Neural crest cell (in vitro differentiated cells): ENCODE results near the gene NUAK1. TPM values are rescaled to one million over a fixed set of nuclear protein-coding genes. Genes with fewer than 3 reads are reported as not detected.

Source experiments
- DNase-seq: peaks from one replicate; pipeline ENCODE4 v3.0.0; 2021; ENCODE audit warnings: low read depth, mixed read lengths, low spot score
- H3K27ac Mint-ChIP-seq: one replicate; pipeline ENCODE4 v1.8.0; 2021; ENCODE audit warnings: mild to moderate bottlenecking, mixed read lengths; ENCODE audit not compliant: unreplicated experiment
- H3K27me3 Mint-ChIP-seq: 2 replicates; pipeline ENCODE4 v1.8.0; 2021; ENCODE audit warnings: low read depth, mild to moderate bottlenecking, mixed read lengths
- H3K36me3 Mint-ChIP-seq: 2 replicates; pipeline ENCODE4 v1.8.0; 2021; ENCODE audit warnings: low read depth, mild to moderate bottlenecking, mixed read lengths
- H3K4me1 Mint-ChIP-seq: 2 replicates; pipeline ENCODE4 v1.8.0; 2021; ENCODE audit warnings: mixed read lengths
- H3K4me3 Mint-ChIP-seq: one replicate; pipeline ENCODE4 v1.8.0; 2021; ENCODE audit warnings: mild to moderate bottlenecking, mixed read lengths
- H3K9me3 Mint-ChIP-seq: 2 replicates; pipeline ENCODE4 v1.8.0; 2021; ENCODE audit warnings: mixed read lengths
- CTCF ChIP-seq: fragments of 200-600 bp; sonication (generic); conservative IDR thresholded peaks from 2 replicates; pipeline ENCODE4 v1.5.0; 2021; ENCODE audit warnings: antibody characterized with exemption, mild to moderate bottlenecking
- total RNA-seq: library from RNA; stranded (reverse); gene quantifications from 2 replicates; pipeline ENCODE4 v1.2.1, GENCODE V29; 2021

Gene NUAK1
- total RNA-seq, 1 donor from 2014 or later = 35.6 TPM

- peak overlapping the region; percentile 29 for H3K27ac Mint-ChIP-seq
- no peaks in the 10 kb centered on the region for H3K36me3 Mint-ChIP-seq
- H3K9me3 Mint-ChIP-seq = no peaks in the 10 kb centered on the region
- H3K27me3 Mint-ChIP-seq = peaks cover 16% of the 10 kb centered on the region
- no peak for DNase-seq
- H3K4me3 Mint-ChIP-seq = no peak overlapping the region
- peaks cover 85% of the 10 kb centered on the region for H3K4me1 Mint-ChIP-seq
- no peak for TF ChIP-seq CTCF
Measured at GRCh38 chr12:106112145-106112821, 26.5 kb downstream of the NUAK1 start.

- TF ChIP-seq CTCF = no peak
- H3K4me1 Mint-ChIP-seq = peaks cover 85% of the 10 kb centered on the region
- DNase-seq = no peak
- no peak overlapping the region for H3K27ac Mint-ChIP-seq
- no peaks in the 10 kb centered on the region for H3K36me3 Mint-ChIP-seq
- H3K9me3 Mint-ChIP-seq = no peaks in the 10 kb centered on the region
- no peak overlapping the region for H3K4me3 Mint-ChIP-seq
- peaks cover 16% of the 10 kb centered on the region for H3K27me3 Mint-ChIP-seq
Measured at GRCh38 chr12:106110626-106111300, 28.0 kb downstream of the NUAK1 start.

GRCh38 chr12:106109168-106109910, 29.4 kb downstream of the NUAK1 start:
- Mint-ChIP-seq H3K27ac (no peak overlapping the region), H3K36me3 (peaks cover 3% of the 10 kb centered on the region), H3K4me3 (peak overlapping the region; percentile 81), H3K4me1 (peaks cover 77% of the 10 kb centered on the region), H3K9me3 (no peaks in the 10 kb centered on the region), H3K27me3 (peaks cover 15% of the 10 kb centered on the region)
- TF ChIP-seq CTCF = no peak
- no peak for DNase-seq

- TF ChIP-seq CTCF = no peak
- H3K27me3 Mint-ChIP-seq = peaks cover 16% of the 10 kb centered on the region
- H3K9me3 Mint-ChIP-seq = no peaks in the 10 kb centered on the region
- peaks cover 9% of the 10 kb centered on the region for H3K36me3 Mint-ChIP-seq
- peaks cover 69% of the 10 kb centered on the region for H3K4me1 Mint-ChIP-seq
- H3K27ac Mint-ChIP-seq = no peak overlapping the region
- peak overlapping the region; percentile 81 for H3K4me3 Mint-ChIP-seq
- DNase-seq = peak; percentile 33
Measured at GRCh38 chr12:106108185-106108835, 30.4 kb downstream of the NUAK1 start.

GRCh38 chr12:106107566-106107965, 31.2 kb downstream of the NUAK1 start:
- Mint-ChIP-seq H3K36me3 (peaks cover 17% of the 10 kb centered on the region), H3K27me3 (peaks cover 18% of the 10 kb centered on the region), H3K4me1 (peaks cover 69% of the 10 kb centered on the region), H3K27ac (no peak overlapping the region), H3K9me3 (no peaks in the 10 kb centered on the region), H3K4me3 (peak overlapping the region; percentile 81)
- TF ChIP-seq CTCF = no peak
- no peak for DNase-seq
